ENCODE data around the gene DENND1A.

GRCh38 chr9:123391233-123391632 lies 538.7 kb downstream of the DENND1A start:
- TF ChIP-seq POLR2AphosphoS5 (IDR thresholded peaks at IDR 0.05) (no peak), CTCF (IDR thresholded peaks at IDR 0.05) (no peak)
